HepG2 (cell line): ENCODE measurements around the gene HNRNPA0. TPM values are rescaled to one million over a fixed set of nuclear protein-coding genes. Genes with fewer than 3 reads are reported as not detected.

ENCODE experiments used
- ATAC-seq: fragments of 200-7000 bp; cut with Tn5 transposase; 3 replicates; pipeline ENCODE4 v1.9.1; 2020; ENCODE audit warnings: mild to moderate bottlenecking, moderate library complexity
- BruUV-seq: library from RNA; stranded (reverse); fragments of 400-500 nt; replicated peaks from 2 replicates; lab custom pipeline; 2021; lab: Mats Ljungman, UMichigan
- CTCF ChIA-PET: fragments of 300-600 bp; formaldehyde crosslinking; extraction: SDS; loops from one replicate; lab custom pipeline; 2021; ENCODE audit warnings: low total read pairs, inconsistent platforms, low intra/inter-chr PET ratio; lab: Yijun Ruan, JAX
- POLR2A ChIA-PET: fragments of 350-600 bp; sonication (Branson Sonifier 250); formaldehyde crosslinking; loops from one replicate; lab custom pipeline; 2020; ENCODE audit warnings: antibody characterized with exemption, inconsistent platforms; lab: Yijun Ruan, JAX
- DNase-seq: peaks from one replicate; pipeline ENCODE4 v3.0.0-alpha.2; 2015; ENCODE audit warnings: low spot score
- FAIRE-seq: peaks from 3 replicates; lab custom pipeline; 2011; peaks lifted over from hg19 to GRCh38; lab: Jason Lieb, UNC
- H2AFZ ChIP-seq: one replicate; pipeline ENCODE4 v1.6.1; 2011; ENCODE audit warnings: low read length, inconsistent platforms
- H3K27ac ChIP-seq: fragments of 300-600 bp; 3 replicates; pipeline ENCODE4 v1.8.0; 2011; ENCODE audit warnings: mixed run types, mild to moderate bottlenecking, mixed read lengths, low read length, inconsistent platforms; ENCODE audit not compliant: insufficient read depth; ENCODE audit errors: extremely low read length
- H3K27me3 ChIP-seq, 2 experiments: fragments of 200-600 bp in 1 of 2; 2 replicates in 1 of 2; 3 replicates in 1 of 2; pipeline versions ENCODE4 v1.6.0 to v1.8.0; 2011; ENCODE audit warnings: low read length in 2 of 2, mild to moderate bottlenecking in 2 of 2, moderate library complexity in 2 of 2, inconsistent platforms in 1 of 2; ENCODE audit not compliant: insufficient read depth in 2 of 2, control insufficient read depth in 1 of 2
- H3K36me3 ChIP-seq, 2 experiments: fragments of 200-600 bp in 1 of 2; replicated peaks in 1 of 2; 2 replicates in 1 of 2; 3 replicates in 1 of 2; pipeline versions ENCODE4 v1.5.1 to v1.8.0; 2011; ENCODE audit warnings: low read length in 2 of 2, inconsistent platforms in 1 of 2; ENCODE audit not compliant: insufficient read depth in 2 of 2, control insufficient read depth in 1 of 2
- H3K4me1 ChIP-seq: 2 replicates; pipeline ENCODE4 v1.5.1; 2012; ENCODE audit warnings: low read length, inconsistent platforms; ENCODE audit not compliant: insufficient read depth
- H3K4me2 ChIP-seq: 2 replicates; pipeline ENCODE4 v1.6.0; 2011; ENCODE audit warnings: low read depth, low read length, inconsistent platforms
- H3K4me3 ChIP-seq, 3 experiments: fragments of 200-600 bp in 1 of 3; sonication (generic), shearing (Covaris generic) in 1 of 3; replicated peaks in 1 of 3; 2 replicates each; pipeline ENCODE4 v1.5.1; 2011 to 2016; ENCODE audit warnings: low read length in 3 of 3, inconsistent platforms in 2 of 3, low read depth in 2 of 3, mild to moderate bottlenecking in 2 of 3, control low read depth in 1 of 3, mixed read lengths in 1 of 3; ENCODE audit not compliant: insufficient read depth in 1 of 3
- H3K79me2 ChIP-seq: one replicate; pipeline ENCODE4 v1.6.1; 2011; ENCODE audit warnings: low read length, inconsistent platforms; ENCODE audit not compliant: insufficient read depth
- H3K9ac ChIP-seq: 2 replicates; pipeline ENCODE4 v1.6.0; 2011; ENCODE audit warnings: mild to moderate bottlenecking, low read depth, low read length, inconsistent platforms; ENCODE audit not compliant: insufficient read depth
- H3K9me3 ChIP-seq: 2 replicates; pipeline ENCODE4 v1.5.1; 2012; ENCODE audit warnings: mild to moderate bottlenecking, low read length
- H4K20me1 ChIP-seq: 2 replicates; pipeline ENCODE4 v1.6.0; 2011; ENCODE audit warnings: inconsistent platforms, mild to moderate bottlenecking, low read length, moderate library complexity; ENCODE audit not compliant: insufficient read depth
- CAMTA2 ChIP-seq: sonication (generic); formaldehyde crosslinking; IDR thresholded peaks from 2 replicates; pipeline ENCODE4 v1.4.0; 2020; ENCODE audit warnings: mild to moderate bottlenecking, missing genetic modification reagents, borderline replicate concordance
- CREBL2 ChIP-seq: sonication (generic); formaldehyde crosslinking; IDR thresholded peaks from 2 replicates; pipeline ENCODE4 v1.8.1; 2023; ENCODE audit warnings: missing genetic modification reagents, mild to moderate bottlenecking, borderline replicate concordance
- DPF2 ChIP-seq: sonication (generic); formaldehyde crosslinking; IDR thresholded peaks from 2 replicates; pipeline ENCODE4 v1.4.0; 2020; ENCODE audit warnings: mild to moderate bottlenecking, low read depth, missing genetic modification reagents, borderline replicate concordance
- FOXC1 ChIP-seq: sonication (generic); formaldehyde crosslinking; IDR thresholded peaks from 2 replicates; pipeline ENCODE4 v1.8.0; 2022; ENCODE audit warnings: mild to moderate bottlenecking, missing genetic modification reagents, borderline replicate concordance
- LBX2 ChIP-seq: sonication (generic); formaldehyde crosslinking; IDR thresholded peaks from 2 replicates; pipeline ENCODE4 v1.5.0; 2020; ENCODE audit warnings: missing genetic modification reagents, mild to moderate bottlenecking, borderline replicate concordance
- MAFF ChIP-seq: IDR thresholded peaks from 2 replicates; pipeline ENCODE4 v1.6.1; 2011; ENCODE audit warnings: low read depth, low read length, improper control_type of control experiment
- MTF1 ChIP-seq: sonication (generic); formaldehyde crosslinking; IDR thresholded peaks from 2 replicates; pipeline ENCODE4 v1.5.0; 2020; ENCODE audit warnings: missing genetic modification reagents
- SNAPC2 ChIP-seq: sonication (generic); formaldehyde crosslinking; IDR thresholded peaks from 2 replicates; pipeline ENCODE4 v1.8.1; 2022; ENCODE audit warnings: mild to moderate bottlenecking, missing genetic modification reagents
- ZFAT ChIP-seq: sonication (generic); formaldehyde crosslinking; conservative IDR thresholded peaks from 2 replicates; pipeline ENCODE4 v1.8.1; 2023; ENCODE audit warnings: missing genetic modification reagents, inconsistent platforms
- ZFX ChIP-seq: sonication (generic); formaldehyde crosslinking; IDR thresholded peaks from 2 replicates; pipeline ENCODE4 v1.4.0; 2020; ENCODE audit warnings: mild to moderate bottlenecking, low read depth, missing genetic modification reagents, moderate library complexity
- ZNF276 ChIP-seq: sonication (generic); formaldehyde crosslinking; IDR thresholded peaks from 2 replicates; pipeline ENCODE4 v1.4.0; 2020; ENCODE audit warnings: mild to moderate bottlenecking, low read depth, missing genetic modification reagents
- ZNF292 ChIP-seq: sonication (generic); formaldehyde crosslinking; IDR thresholded peaks from 2 replicates; pipeline ENCODE4 v1.8.1; 2022; ENCODE audit warnings: mild to moderate bottlenecking, low read depth, missing genetic modification reagents, borderline replicate concordance
- ZNF441 ChIP-seq: sonication (generic); formaldehyde crosslinking; IDR thresholded peaks from 2 replicates; pipeline ENCODE4 v1.7.0; 2021; ENCODE audit warnings: missing genetic modification reagents, borderline replicate concordance
- ZNF660 ChIP-seq: sonication (generic); formaldehyde crosslinking; IDR thresholded peaks from 2 replicates; pipeline ENCODE4 v1.5.1; 2020; ENCODE audit warnings: mild to moderate bottlenecking, low read depth, missing genetic modification reagents, borderline replicate concordance
- ZNF776 ChIP-seq: sonication (generic); formaldehyde crosslinking; IDR thresholded peaks from 2 replicates; pipeline ENCODE4 v1.4.0; 2020; ENCODE audit warnings: mild to moderate bottlenecking, missing genetic modification reagents
- ZNF788 ChIP-seq: sonication (generic); formaldehyde crosslinking; IDR thresholded peaks from 2 replicates; pipeline ENCODE4 v1.5.0; 2020; ENCODE audit warnings: mild to moderate bottlenecking, missing genetic modification reagents, borderline replicate concordance
- ZSCAN29 ChIP-seq: sonication (generic); formaldehyde crosslinking; conservative IDR thresholded peaks from 2 replicates; pipeline ENCODE4 v1.4.0; 2020; ENCODE audit warnings: mild to moderate bottlenecking, missing genetic modification reagents
- WGBS: methylation state at CpG from one replicate; pipeline ENCODE4 v1.1.6; 2017; ENCODE audit warnings: low lambda C conversion rate; 5-methylcytosine and 5-hydroxymethylcytosine counted together
- in situ Hi-C: cut with HindIII; loops from 2 replicates; pipeline ENCODE4 v1.10.0; 2017; ENCODE audit warnings: low pct_unique_long_range_greater_than_20kb; ENCODE audit not compliant: extremely low pct_ligation_motif_present
- intact Hi-C: fragments of 100-400 bp; cut with micrococcal nuclease; formaldehyde crosslinking; loops from one replicate; pipeline ENCODE4 v1.10.0; 2022; ENCODE audit not compliant: unreplicated experiment
- polyA plus RNA-seq, 8 experiments: library from polyadenylated mRNA; depleted of rRNA in 3 of 8; stranded (reverse) in 7 of 8; unstranded in 1 of 8; fragments of >200 nt; fragmentation: Illumina TruSeq in 4 of 8; extraction: Trizol in 4 of 8; gene quantifications; 2 replicates each; pipeline versions ENCODE4 v1.2.1 to v1.2.3, GENCODE V29; 2011 to 2016; ENCODE audit warnings: low read depth in 4 of 8, missing spikeins in 1 of 8, mixed read lengths in 1 of 8; ENCODE audit not compliant: insufficient read depth in 1 of 8
- total RNA-seq, 5 experiments: library from RNA; depleted of rRNA; stranded (reverse); fragments of >200 nt; fragmentation: Illumina TruSeq; extraction: Trizol; gene quantifications; 2 replicates each; pipeline ENCODE4 v1.2.3, GENCODE V29; 2016; ENCODE audit warnings: low read depth in 1 of 5
- TF ChIP-seq, protein P1 (sequence below): sonication (generic); formaldehyde crosslinking; IDR thresholded peaks from 2 replicates; pipeline ENCODE4 v1.4.0; 2020; ENCODE audit warnings: missing genetic modification reagents

Gene HNRNPA0
- total and polyA plus RNA-seq, 2 of the 13 experiments (the other 11 are each of a cell fraction or from before 2014, with no cell fraction given) = 9.0 to 12.9 TPM

DNA sequence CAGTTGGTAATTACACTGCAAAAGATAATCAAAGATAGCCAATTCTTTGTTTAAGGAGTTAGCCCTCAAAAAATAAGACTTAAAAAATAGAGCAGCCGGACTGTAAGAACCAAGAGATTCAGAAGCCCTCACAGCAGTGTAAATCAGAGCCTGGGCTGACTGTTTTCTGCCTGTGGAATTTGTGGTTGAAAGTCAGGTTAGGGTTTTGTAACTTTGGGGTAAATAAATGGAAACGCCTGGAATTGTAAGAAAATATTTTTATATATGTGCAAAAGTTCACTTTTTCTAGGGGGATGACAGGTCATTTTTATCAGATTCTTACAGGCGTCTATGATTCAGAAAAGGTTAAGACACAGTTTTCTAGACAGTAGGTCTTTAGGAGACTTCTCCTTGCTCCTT is 53.9 kb downstream of the HNRNPA0 start (continued):
- no peak for TF ChIP-seq LBX2
- TF ChIP-seq MTF1 (CRISPR knock-in tag) = no peak
- no peak for TF ChIP-seq DPF2
- TF ChIP-seq, all 625 proteins: peak for 0

GRCh38 chr5:137699336-137700281 is 54.6 kb downstream of the HNRNPA0 start:
- Histone ChIP-seq H3K4me1 (no peaks in the 10 kb centered on the region), H3K27ac (no peak overlapping the region), H3K79me2 (no peaks in the 10 kb centered on the region), H4K20me1 (no peaks in the 10 kb centered on the region), H3K9ac (no peak overlapping the region), H3K9me3 (no peaks in the 10 kb centered on the region), H3K4me2 (no peak overlapping the region), H3K36me3 (no peaks in the 10 kb centered on the region), H2AFZ (no peak overlapping the region), H3K27me3 (peaks cover 1 to 8% of the 10 kb centered on the region in 2 experiments; a peak in 2 of 5 replicates), H3K4me3 (no peak overlapping the region)
- intact Hi-C loops = no loop called here
- ATAC-seq = no peak
- BruUV-seq = no TSS peak
- in situ Hi-C loops = no loop called here
- WGBS = 60% methylated on average over 8 of the region's 9 CpGs
- no peak for DNase-seq
- CTCF ChIA-PET = no interaction called here
- POLR2A ChIA-PET = no interaction called here
- FAIRE-seq = no peak
- TF ChIP-seq, protein P1, sequence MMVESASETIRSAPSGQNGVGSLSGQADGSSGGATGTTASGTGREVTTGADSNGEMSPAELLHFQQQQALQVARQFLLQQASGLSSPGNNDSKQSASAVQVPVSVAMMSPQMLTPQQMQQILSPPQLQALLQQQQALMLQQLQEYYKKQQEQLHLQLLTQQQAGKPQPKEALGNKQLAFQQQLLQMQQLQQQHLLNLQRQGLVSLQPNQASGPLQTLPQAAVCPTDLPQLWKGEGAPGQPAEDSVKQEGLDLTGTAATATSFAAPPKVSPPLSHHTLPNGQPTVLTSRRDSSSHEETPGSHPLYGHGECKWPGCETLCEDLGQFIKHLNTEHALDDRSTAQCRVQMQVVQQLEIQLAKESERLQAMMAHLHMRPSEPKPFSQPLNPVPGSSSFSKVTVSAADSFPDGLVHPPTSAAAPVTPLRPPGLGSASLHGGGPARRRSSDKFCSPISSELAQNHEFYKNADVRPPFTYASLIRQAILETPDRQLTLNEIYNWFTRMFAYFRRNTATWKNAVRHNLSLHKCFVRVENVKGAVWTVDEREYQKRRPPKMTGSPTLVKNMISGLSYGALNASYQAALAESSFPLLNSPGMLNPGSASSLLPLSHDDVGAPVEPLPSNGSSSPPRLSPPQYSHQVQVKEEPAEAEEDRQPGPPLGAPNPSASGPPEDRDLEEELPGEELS (CRISPR knock-in tag) = no peak
- TF ChIP-seq ZNF788 (CRISPR knock-in tag) (no peak), MAFF (no peak), ZNF660 (no peak), ZNF292 (CRISPR knock-in tag) (no peak), FOXC1 (no peak), ZFX (CRISPR knock-in tag) (no peak), ZNF276 (CRISPR knock-in tag) (no peak), ZNF776 (CRISPR knock-in tag) (no peak), ZFAT (CRISPR knock-in tag) (no peak), ZSCAN29 (CRISPR knock-in tag) (no peak), CREBL2 (no peak), CAMTA2 (CRISPR knock-in tag) (no peak), ZNF441 (CRISPR knock-in tag) (no peak), SNAPC2 (no peak)
